HCT116 (cell line): ENCODE results near the gene POR. TPM values are rescaled to one million over a fixed set of nuclear protein-coding genes. Genes with fewer than 3 reads are reported as not detected.

Source experiments
- ATAC-seq: fragments of 200-7000 bp; cut with Tn5 transposase; 2 replicates; pipeline ENCODE4 v1.9.1; 2020; ENCODE audit warnings: mild to moderate bottlenecking, moderate library complexity
- BruUV-seq: library from RNA; stranded (reverse); fragments of 400-500 nt; replicated peaks from 2 replicates; lab custom pipeline; 2021; lab: Mats Ljungman, UMichigan
- CTCF ChIA-PET: fragments of 300-600 bp; sonication (Branson Sonifier 250); formaldehyde crosslinking; loops from one replicate; lab custom pipeline; 2021; ENCODE audit warnings: antibody characterized with exemption; lab: Charles Lee
- POLR2A ChIA-PET: fragments of 300-600, 350-600 bp; sonication (Branson Sonifier 250); formaldehyde crosslinking; loops from one replicate; lab custom pipeline; 2021; ENCODE audit warnings: antibody characterized with exemption; lab: Charles Lee
- RAD21 ChIA-PET, 2 experiments: fragments of 300-600 bp; sonication (Branson Sonifier 250); formaldehyde crosslinking; loops; one replicate each; lab custom pipeline; 2023; ENCODE audit warnings: low total read pairs in 2 of 2; ENCODE audit not compliant: uncharacterized antibody in 2 of 2, unreplicated experiment in 2 of 2, low non-redundant PET in 1 of 2; lab: Charles Lee
- DNase-seq: peaks from one replicate; pipeline ENCODE4 v3.0.0-alpha.2; 2010; ENCODE audit warnings: low read depth, low spot score
- H2AFZ ChIP-seq: fragments of 200-600 bp; shearing (Covaris generic), sonication (generic); 2 replicates; pipeline ENCODE4 v1.6.1; 2017; ENCODE audit warnings: low read depth, mixed run types, mixed read lengths, antibody characterized with exemption, low read length; ENCODE audit not compliant: poor library complexity, severe bottlenecking
- H3K27ac ChIP-seq: 2 replicates; pipeline ENCODE4 v1.5.1; 2012; ENCODE audit warnings: low read depth, low read length
- H3K27me3 ChIP-seq: fragments of 200-600 bp; sonication (generic); 2 replicates; pipeline ENCODE4 v1.6.1; 2016; ENCODE audit warnings: mixed run types, low read length, mixed read lengths; ENCODE audit not compliant: insufficient read depth
- H3K36me3 ChIP-seq, 2 experiments: fragments of 200-500 bp in 1 of 2; fragments of 200-600 bp in 1 of 2; sonication (Bioruptor generic) in 1 of 2; sonication (generic) in 1 of 2; 2 replicates each; pipeline versions ENCODE4 v1.5.1 to v1.6.1; 2014 to 2016; ENCODE audit warnings: low read length in 2 of 2, inconsistent platforms in 1 of 2, mixed read lengths in 1 of 2, mixed run types in 1 of 2; ENCODE audit not compliant: insufficient read depth in 2 of 2, control insufficient read depth in 1 of 2
- H3K4me1 ChIP-seq, 2 experiments: fragments of 200-600 bp in 1 of 2; sonication (generic) in 1 of 2; 2 replicates each; pipeline versions ENCODE4 v1.5.1 to v1.6.1; 2012 to 2017; ENCODE audit warnings: low read length in 2 of 2, inconsistent platforms in 1 of 2, mild to moderate bottlenecking in 1 of 2, mixed read lengths in 1 of 2, mixed run types in 1 of 2, moderate library complexity in 1 of 2; ENCODE audit not compliant: insufficient read depth in 2 of 2, control insufficient read depth in 1 of 2
- H3K4me2 ChIP-seq: fragments of 200-600 bp; sonication (generic); 2 replicates; pipeline ENCODE4 v1.6.1; 2017; ENCODE audit warnings: mixed run types, low read length, mixed read lengths
- H3K4me3 ChIP-seq, 2 experiments: fragments of 200-600 bp in 1 of 2; sonication (generic) in 1 of 2; replicated peaks in 1 of 2; 2 replicates each; pipeline ENCODE4 v1.5.1; 2011 to 2016; ENCODE audit warnings: low read length in 2 of 2, control low read depth in 1 of 2, low read depth in 1 of 2, mild to moderate bottlenecking in 1 of 2, mixed read lengths in 1 of 2, mixed run types in 1 of 2
- H3K79me2 ChIP-seq: fragments of 200-600 bp; sonication (generic); 2 replicates; pipeline ENCODE4 v1.6.1; 2017; ENCODE audit warnings: mild to moderate bottlenecking, mixed run types, low read length, moderate library complexity, mixed read lengths; ENCODE audit not compliant: insufficient read depth
- H3K9ac ChIP-seq: fragments of 200-600 bp; sonication (generic); 2 replicates; pipeline ENCODE4 v1.6.1; 2016; ENCODE audit warnings: low read length, mixed read lengths
- H3K9me2 ChIP-seq: fragments of 200-600 bp; sonication (generic), shearing (Covaris generic); 2 replicates; pipeline ENCODE4 v1.6.1; 2017; ENCODE audit warnings: mixed run types, mild to moderate bottlenecking, moderate library complexity; ENCODE audit not compliant: insufficient read depth
- H3K9me3 ChIP-seq, 2 experiments: fragments of 200-500 bp in 1 of 2; fragments of 200-600 bp in 1 of 2; sonication (Bioruptor generic) in 1 of 2; sonication (generic) in 1 of 2; 2 replicates each; pipeline ENCODE4 v1.6.1; 2014 to 2017; ENCODE audit warnings: low read length in 2 of 2, mixed read lengths in 2 of 2, inconsistent platforms in 1 of 2, low read depth in 1 of 2, mild to moderate bottlenecking in 1 of 2, mixed run types in 1 of 2, moderate library complexity in 1 of 2; ENCODE audit not compliant: control insufficient read depth in 1 of 2, insufficient read depth in 1 of 2
- H4K20me1 ChIP-seq: fragments of 200-600 bp; sonication (generic), shearing (Covaris generic); 2 replicates; pipeline ENCODE4 v1.6.1; 2017; ENCODE audit warnings: mixed run types, mild to moderate bottlenecking, moderate library complexity; ENCODE audit not compliant: insufficient read depth
- CEBPB ChIP-seq: IDR thresholded peaks from 2 replicates; pipeline ENCODE4 v1.6.1; 2012; ENCODE audit warnings: low read depth
- EGR1 ChIP-seq: IDR thresholded peaks from 2 replicates; pipeline ENCODE4 v1.6.1; 2012; ENCODE audit warnings: low read depth
- EZH2 ChIP-seq: fragments of 200-600 bp; sonication (generic); IDR thresholded peaks from 2 replicates; pipeline ENCODE4 v1.6.1; 2017; ENCODE audit warnings: antibody characterized with exemption, mixed run types
- FOSL1 ChIP-seq: IDR thresholded peaks from 2 replicates; pipeline ENCODE4 v1.6.1; 2012; ENCODE audit warnings: low read depth
- JUND ChIP-seq: IDR thresholded peaks from 2 replicates; pipeline ENCODE4 v1.6.1; 2012
- POLR2A ChIP-seq: IDR thresholded peaks from 2 replicates; pipeline ENCODE4 v1.7.0; 2011; ENCODE audit warnings: borderline replicate concordance; ENCODE audit not compliant: insufficient read depth, insufficient read length; ENCODE audit errors: extremely low read depth
- POLR2AphosphoS5 ChIP-seq: IDR thresholded peaks from 2 replicates; pipeline ENCODE4 v1.6.1; 2011; ENCODE audit warnings: mild to moderate bottlenecking, low read depth, low read length, moderate library complexity
- RAD21 ChIP-seq: IDR thresholded peaks from 2 replicates; pipeline ENCODE4 v1.6.1; 2012; ENCODE audit warnings: low read depth, mild to moderate bottlenecking
- SP1 ChIP-seq: IDR thresholded peaks from 2 replicates; pipeline ENCODE4 v1.6.1; 2012; ENCODE audit warnings: low read depth
- SRF ChIP-seq: IDR thresholded peaks from 2 replicates; pipeline ENCODE4 v1.6.1; 2012; ENCODE audit warnings: low read depth
- TCF7L2 ChIP-seq: IDR thresholded peaks from 2 replicates; pipeline ENCODE4 v1.7.0; 2011; ENCODE audit warnings: borderline replicate concordance, inconsistent platforms; ENCODE audit not compliant: insufficient read depth, insufficient read length; ENCODE audit errors: extremely low read depth
- YY1 ChIP-seq: IDR thresholded peaks from 2 replicates; pipeline ENCODE4 v1.6.1; 2011; ENCODE audit warnings: low read length, low read depth, moderate library complexity, mild to moderate bottlenecking; ENCODE audit not compliant: insufficient replicate concordance; ENCODE audit errors: extremely low read depth
- intact Hi-C: fragments of 100-400 bp; cut with micrococcal nuclease; formaldehyde crosslinking; loops from 2 replicates; pipeline ENCODE4 v1.10.0; 2022
- total RNA-seq: library from RNA; stranded (reverse); gene quantifications from one replicate; pipeline ENCODE4 v1.2.1, GENCODE V29; 2021; ENCODE audit not compliant: unreplicated experiment
- TF ChIP-seq, protein P1 (sequence below): IDR thresholded peaks from 2 replicates; pipeline ENCODE4 v1.6.1; 2011; ENCODE audit warnings: mild to moderate bottlenecking, low read length, moderate library complexity; ENCODE audit not compliant: insufficient replicate concordance; ENCODE audit errors: extremely low read depth
- TF ChIP-seq, protein P2 (sequence below): IDR thresholded peaks from 2 replicates; pipeline ENCODE4 v1.6.1; 2012
- TF ChIP-seq, protein P3 (sequence below), 3 experiments: fragments of 200-600 bp in 1 of 3; sonication (generic) in 1 of 3; IDR thresholded peaks in 2 of 3; conservative IDR thresholded peaks in 1 of 3; 2 replicates each; pipeline ENCODE4 v1.5.1; 2012 to 2017; ENCODE audit warnings: low read depth in 2 of 3, low read length in 2 of 3, antibody characterized with exemption in 1 of 3, borderline replicate concordance in 1 of 3, control low read depth in 1 of 3, mild to moderate bottlenecking in 1 of 3, mixed read lengths in 1 of 3, mixed run types in 1 of 3, moderate library complexity in 1 of 3; ENCODE audit not compliant: insufficient read depth in 1 of 3
- TF ChIP-seq, protein P4 (sequence below): IDR thresholded peaks from 2 replicates; pipeline ENCODE4 v1.6.1; 2012

The POR gene
- total RNA-seq, 1 experiment from 2014 or later = 120 TPM

DNA sequence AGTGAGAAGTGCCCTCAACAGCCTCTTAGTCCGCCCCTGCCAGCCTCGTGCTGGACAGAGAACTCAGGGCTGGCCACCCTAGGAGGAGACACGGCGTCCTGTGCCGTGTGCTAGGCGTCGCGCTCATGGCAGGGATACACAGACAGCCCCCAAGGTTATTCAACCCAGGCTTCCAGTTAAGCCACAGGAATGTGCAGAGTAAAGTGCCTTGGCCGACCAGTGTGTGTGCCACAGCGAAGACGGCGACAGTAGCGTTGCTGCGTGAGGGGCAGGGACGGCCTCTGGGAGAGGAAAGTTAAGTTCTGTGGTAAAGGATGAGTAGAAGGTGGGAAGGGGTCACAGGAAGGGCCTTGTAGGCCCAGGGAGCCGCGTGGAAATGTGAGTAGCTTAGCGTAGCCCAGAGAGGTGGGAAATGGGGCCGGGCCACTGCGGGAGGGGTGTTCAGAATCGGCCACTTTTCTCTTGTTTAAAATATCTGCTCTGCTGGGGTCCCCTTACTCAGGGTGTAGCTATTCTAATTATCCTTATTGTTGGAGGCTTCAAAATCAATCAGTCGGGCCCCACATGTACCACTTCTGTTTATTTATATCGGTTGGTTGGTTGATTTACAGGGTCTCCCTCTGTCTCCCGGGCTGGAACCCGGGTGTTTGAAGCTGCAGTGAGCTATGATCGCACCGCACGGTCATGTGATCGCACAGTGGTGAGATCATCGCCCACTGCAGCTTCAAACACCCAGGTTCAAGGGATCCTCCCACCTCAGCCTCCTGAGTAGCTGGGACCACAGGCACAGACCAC is 54.9 kb downstream of the POR start:
- no peaks in the 10 kb centered on the region for H3K9me3 ChIP-seq
- ATAC-seq (no peak), DNase-seq (no peak)
- H3K79me2 ChIP-seq = no peaks in the 10 kb centered on the region
- no peak overlapping the region for H2AFZ ChIP-seq
- H3K9ac ChIP-seq = no peak overlapping the region
- CTCF ChIA-PET = no interaction called here
- H3K4me1 ChIP-seq = no peaks in the 10 kb centered on the region
- H3K9me2 ChIP-seq = no peaks in the 10 kb centered on the region
- peaks cover 4 to 6% of the 10 kb centered on the region in 2 experiments; a peak in 2 of 4 replicates for H3K36me3 ChIP-seq
- no peaks in the 10 kb centered on the region for H3K27me3 ChIP-seq
- H3K4me3 ChIP-seq = no peak overlapping the region
- RAD21 ChIA-PET = no interaction called here
- no peak overlapping the region for H3K4me2 ChIP-seq
- intact Hi-C loops = no loop called here
- POLR2A ChIA-PET = no interaction called here
- no peaks in the 10 kb centered on the region for H4K20me1 ChIP-seq
- BruUV-seq = no TSS peak
- no peak overlapping the region for H3K27ac ChIP-seq
- no peak for TF ChIP-seq JUND
- TF ChIP-seq, protein P1, sequence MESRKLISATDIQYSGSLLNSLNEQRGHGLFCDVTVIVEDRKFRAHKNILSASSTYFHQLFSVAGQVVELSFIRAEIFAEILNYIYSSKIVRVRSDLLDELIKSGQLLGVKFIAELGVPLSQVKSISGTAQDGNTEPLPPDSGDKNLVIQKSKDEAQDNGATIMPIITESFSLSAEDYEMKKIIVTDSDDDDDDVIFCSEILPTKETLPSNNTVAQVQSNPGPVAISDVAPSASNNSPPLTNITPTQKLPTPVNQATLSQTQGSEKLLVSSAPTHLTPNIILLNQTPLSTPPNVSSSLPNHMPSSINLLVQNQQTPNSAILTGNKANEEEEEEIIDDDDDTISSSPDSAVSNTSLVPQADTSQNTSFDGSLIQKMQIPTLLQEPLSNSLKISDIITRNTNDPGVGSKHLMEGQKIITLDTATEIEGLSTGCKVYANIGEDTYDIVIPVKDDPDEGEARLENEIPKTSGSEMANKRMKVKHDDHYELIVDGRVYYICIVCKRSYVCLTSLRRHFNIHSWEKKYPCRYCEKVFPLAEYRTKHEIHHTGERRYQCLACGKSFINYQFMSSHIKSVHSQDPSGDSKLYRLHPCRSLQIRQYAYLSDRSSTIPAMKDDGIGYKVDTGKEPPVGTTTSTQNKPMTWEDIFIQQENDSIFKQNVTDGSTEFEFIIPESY = no peak
- TF ChIP-seq POLR2AphosphoS5 = no peak
- TF ChIP-seq RAD21 = no peak
- TF ChIP-seq SRF = no peak
- TF ChIP-seq YY1 = no peak
- no peak for TF ChIP-seq TCF7L2
- TF ChIP-seq CEBPB = no peak
- no peak for TF ChIP-seq POLR2A
- TF ChIP-seq, protein P2, sequence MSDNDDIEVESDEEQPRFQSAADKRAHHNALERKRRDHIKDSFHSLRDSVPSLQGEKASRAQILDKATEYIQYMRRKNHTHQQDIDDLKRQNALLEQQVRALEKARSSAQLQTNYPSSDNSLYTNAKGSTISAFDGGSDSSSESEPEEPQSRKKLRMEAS = no peak
- no peak for TF ChIP-seq SP1
- TF ChIP-seq, protein P3, sequence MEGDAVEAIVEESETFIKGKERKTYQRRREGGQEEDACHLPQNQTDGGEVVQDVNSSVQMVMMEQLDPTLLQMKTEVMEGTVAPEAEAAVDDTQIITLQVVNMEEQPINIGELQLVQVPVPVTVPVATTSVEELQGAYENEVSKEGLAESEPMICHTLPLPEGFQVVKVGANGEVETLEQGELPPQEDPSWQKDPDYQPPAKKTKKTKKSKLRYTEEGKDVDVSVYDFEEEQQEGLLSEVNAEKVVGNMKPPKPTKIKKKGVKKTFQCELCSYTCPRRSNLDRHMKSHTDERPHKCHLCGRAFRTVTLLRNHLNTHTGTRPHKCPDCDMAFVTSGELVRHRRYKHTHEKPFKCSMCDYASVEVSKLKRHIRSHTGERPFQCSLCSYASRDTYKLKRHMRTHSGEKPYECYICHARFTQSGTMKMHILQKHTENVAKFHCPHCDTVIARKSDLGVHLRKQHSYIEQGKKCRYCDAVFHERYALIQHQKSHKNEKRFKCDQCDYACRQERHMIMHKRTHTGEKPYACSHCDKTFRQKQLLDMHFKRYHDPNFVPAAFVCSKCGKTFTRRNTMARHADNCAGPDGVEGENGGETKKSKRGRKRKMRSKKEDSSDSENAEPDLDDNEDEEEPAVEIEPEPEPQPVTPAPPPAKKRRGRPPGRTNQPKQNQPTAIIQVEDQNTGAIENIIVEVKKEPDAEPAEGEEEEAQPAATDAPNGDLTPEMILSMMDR (IDR thresholded peaks at IDR 0.05 in 2 of 3, conservative IDR thresholded peaks at IDR 0.05 in 1 of 3; ENCODE audit: borderline replicate concordance in 1 of 3, insufficient read depth in 1 of 3, low read depth in 2 of 3, low read length in 2 of 3) = no peak
- no peak for TF ChIP-seq FOSL1
- TF ChIP-seq, protein P4, sequence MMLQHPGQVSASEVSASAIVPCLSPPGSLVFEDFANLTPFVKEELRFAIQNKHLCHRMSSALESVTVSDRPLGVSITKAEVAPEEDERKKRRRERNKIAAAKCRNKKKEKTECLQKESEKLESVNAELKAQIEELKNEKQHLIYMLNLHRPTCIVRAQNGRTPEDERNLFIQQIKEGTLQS = no peak
- no peak for TF ChIP-seq EZH2
- TF ChIP-seq EGR1 = no peak
